ENCODE results near the gene KMT5B.

GRCh38 chr11:68163691-68164090, 49.4 kb downstream of the KMT5B start:
- no peak for TF ChIP-seq MXI1 (IDR thresholded peaks at IDR 0.05; ENCODE audit: borderline replicate concordance, low read depth, low read length)
- no peak for TF ChIP-seq MAZ (IDR thresholded peaks at IDR 0.05; ENCODE audit: borderline replicate concordance, low read depth, low read length)
- TF ChIP-seq, protein P1, sequence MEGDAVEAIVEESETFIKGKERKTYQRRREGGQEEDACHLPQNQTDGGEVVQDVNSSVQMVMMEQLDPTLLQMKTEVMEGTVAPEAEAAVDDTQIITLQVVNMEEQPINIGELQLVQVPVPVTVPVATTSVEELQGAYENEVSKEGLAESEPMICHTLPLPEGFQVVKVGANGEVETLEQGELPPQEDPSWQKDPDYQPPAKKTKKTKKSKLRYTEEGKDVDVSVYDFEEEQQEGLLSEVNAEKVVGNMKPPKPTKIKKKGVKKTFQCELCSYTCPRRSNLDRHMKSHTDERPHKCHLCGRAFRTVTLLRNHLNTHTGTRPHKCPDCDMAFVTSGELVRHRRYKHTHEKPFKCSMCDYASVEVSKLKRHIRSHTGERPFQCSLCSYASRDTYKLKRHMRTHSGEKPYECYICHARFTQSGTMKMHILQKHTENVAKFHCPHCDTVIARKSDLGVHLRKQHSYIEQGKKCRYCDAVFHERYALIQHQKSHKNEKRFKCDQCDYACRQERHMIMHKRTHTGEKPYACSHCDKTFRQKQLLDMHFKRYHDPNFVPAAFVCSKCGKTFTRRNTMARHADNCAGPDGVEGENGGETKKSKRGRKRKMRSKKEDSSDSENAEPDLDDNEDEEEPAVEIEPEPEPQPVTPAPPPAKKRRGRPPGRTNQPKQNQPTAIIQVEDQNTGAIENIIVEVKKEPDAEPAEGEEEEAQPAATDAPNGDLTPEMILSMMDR (conservative IDR thresholded peaks at IDR 0.05; ENCODE audit: low read depth, low read length): no peak
- TF ChIP-seq RAD21 (IDR thresholded peaks at IDR 0.05; ENCODE audit: low read length): no peak
- TF ChIP-seq POLR2A (IDR thresholded peaks at IDR 0.05; ENCODE audit: low read depth, low read length): no peak
- no peak for TF ChIP-seq ELK1 (IDR thresholded peaks at IDR 0.05; ENCODE audit: borderline replicate concordance, low read depth, low read length)

All from IMR-90 (cell line).